Adrenal gland (tissue), 5 donors: ENCODE data around the gene TNFRSF4.

Experiments
- CTCF ChIP-seq, 6 experiments: fragments of 450-650 bp in 4 of 6; fragments of 200-600 bp in 2 of 6; sonication (generic) in 1 of 6; IDR thresholded peaks; 1 replicate in 5 of 6; 2 replicates in 1 of 6; pipeline versions ENCODE4 v1.5.1 to v1.8.0; 2016 to 2021; ENCODE audit warnings: antibody characterized with exemption in 6 of 6, mild to moderate bottlenecking in 2 of 6, moderate library complexity in 1 of 6
- POLR2A ChIP-seq, 2 donors: fragments of 450-650 bp; IDR thresholded peaks; one replicate each; pipeline ENCODE4 v1.6.1; 2017; ENCODE audit warnings: antibody characterized with exemption in 2 of 2, mild to moderate bottlenecking in 2 of 2, moderate library complexity in 1 of 2
- donor health status: DM: no; HTN: no; CAD: no.

GRCh38 chr1:1211541-1212441 is 2.2 kb downstream of the TNFRSF4 start:
- TF ChIP-seq CTCF (IDR thresholded peaks at IDR 0.05) (no peak), POLR2A (IDR thresholded peaks at IDR 0.05) (no peak)
